Left ventricle myocardium superior (tissue), 1 donor: ENCODE results near the gene NOTUM. TPM values are rescaled to one million over a fixed set of nuclear protein-coding genes. Genes with fewer than 3 reads are reported as not detected.

Experiments used
- ATAC-seq: fragments of 200-7000 bp; cut with Tn5 transposase; one replicate; pipeline ENCODE4 v1.9.1; 2020; ENCODE audit warnings: mild to moderate bottlenecking, moderate library complexity
- DNase-seq: peaks from one replicate; pipeline ENCODE4 v3.0.0-alpha.2; 2020
- intact Hi-C: fragments of 100-400 bp; cut with micrococcal nuclease; formaldehyde crosslinking; loops from one replicate; pipeline ENCODE4 v1.11.0; 2022
- total RNA-seq: library from RNA; stranded (reverse); fragmentation: NEBNext Ultra II Directional; extraction: Animal tissue kit (Norgen Biotek cat#: 25700); gene quantifications from one replicate; pipeline ENCODE4 v1.2.1, GENCODE V29; 2021
- donor health status: DM: no; HTN: yes; CAD: no; lungs with severe emphysema.

NOTUM gene
- total RNA-seq, 1 donor from 2014 or later = 0.52 TPM

GRCh38 chr17:81905993-81906392 lies 55.0 kb downstream of the NOTUM start:
- DNase-seq (no peak), ATAC-seq (no peak)
- intact Hi-C loops = no loop called here

GRCh38 chr17:81905424-81905875 lies 55.5 kb downstream of the NOTUM start:
- DNase-seq = no peak
- intact Hi-C loops = no loop called here
- ATAC-seq = no peak

- intact Hi-C loops = no loop called here
- DNase-seq = no peak
- no peak for ATAC-seq
These were observed 56.2 kb downstream of the NOTUM start for GRCh38 chr17:81904600-81905423.

- intact Hi-C loops = no loop called here
- ATAC-seq = no peak
- DNase-seq = no peak
These were observed 56.9 kb downstream of the NOTUM start for GRCh38 chr17:81903896-81904599.

GRCh38 chr17:81903415-81903831 lies 57.6 kb downstream of the NOTUM start:
- no peak for ATAC-seq
- no peak for DNase-seq
- intact Hi-C loops = no loop called here

GRCh38 chr17:81902653-81903414 lies 58.2 kb downstream of the NOTUM start:
- intact Hi-C loops = no loop called here
- DNase-seq = no peak

More at GRCh38 chr17:81902653-81903414, 58.2 kb downstream of the NOTUM start:
- peak; percentile 4 for ATAC-seq

Other genes with a start within 250 kb of the NOTUM start
- gene SLC25A10, start 248.9 kb downstream of the NOTUM start, total RNA-seq = 8.6 TPM
- gene GCGR, start 157.0 kb downstream of the NOTUM start, total RNA-seq = not detected
- gene MCRIP1, start 127.9 kb downstream of the NOTUM start, total RNA-seq = 103 TPM
- 0.67 TPM for gene PPP1R27, start 126.1 kb downstream of the NOTUM start, total RNA-seq
- 362 TPM for gene P4HB, start 100.7 kb downstream of the NOTUM start, total RNA-seq
- gene ARHGDIA, start 89.8 kb downstream of the NOTUM start, total RNA-seq = 114 TPM
- gene ALYREF, start 69.6 kb downstream of the NOTUM start, total RNA-seq = 32.0 TPM
- 173 TPM for gene ANAPC11, start 69.5 kb downstream of the NOTUM start, total RNA-seq
- 0.69 TPM for gene NPB, start 58.9 kb downstream of the NOTUM start, total RNA-seq
- 28.4 TPM for gene PCYT2, start 49.8 kb downstream of the NOTUM start, total RNA-seq
- 6.3 TPM for gene SIRT7, start 43.0 kb downstream of the NOTUM start, total RNA-seq
- gene MAFG, start 33.5 kb downstream of the NOTUM start, total RNA-seq = 27.5 TPM
- 4.0 TPM for gene PYCR1, start 23.9 kb downstream of the NOTUM start, total RNA-seq
- gene MYADML2, start 14.0 kb downstream of the NOTUM start, total RNA-seq = 4.0 TPM
- 25.4 TPM for gene ASPSCR1, start 16.4 kb upstream of the NOTUM start, total RNA-seq
- 27.0 TPM for gene CENPX, start 61.7 kb upstream of the NOTUM start, total RNA-seq
- gene LRRC45, start 62.1 kb upstream of the NOTUM start, total RNA-seq = 6.3 TPM
- gene RAC3, start 70.5 kb upstream of the NOTUM start, total RNA-seq = 1.8 TPM
- 177 TPM for gene DCXR, start 76.5 kb upstream of the NOTUM start, total RNA-seq
- 21.8 TPM for gene RFNG, start 90.6 kb upstream of the NOTUM start, total RNA-seq
- 90.6 TPM for gene GPS1, start 90.7 kb upstream of the NOTUM start, total RNA-seq
- gene DUS1L, start 104.6 kb upstream of the NOTUM start, total RNA-seq = 67.7 TPM
- gene FASN, start 137.0 kb upstream of the NOTUM start, total RNA-seq = 17.0 TPM